Measurements from ENCODE around the gene SYT2.

Gene SYT2

DNA sequence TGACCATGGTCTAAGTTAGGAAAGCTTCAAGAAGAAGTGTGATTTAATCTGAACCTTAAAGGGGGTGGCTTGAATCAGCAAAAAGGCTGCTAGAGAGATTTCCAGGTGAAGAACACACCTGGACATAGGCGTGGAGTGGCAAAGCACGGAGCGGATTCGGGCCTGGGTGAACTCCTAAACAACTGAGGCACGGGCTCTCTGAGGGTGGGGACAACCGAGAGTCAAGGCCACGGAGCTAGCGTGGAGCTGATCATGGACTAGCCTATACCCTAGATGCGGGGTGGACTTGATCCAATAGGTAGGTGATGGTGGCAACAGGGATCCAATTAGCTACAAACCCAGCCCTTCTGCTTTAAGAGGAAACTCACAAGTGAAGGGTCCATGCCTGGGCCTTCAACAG lies 27.8 kb downstream of the SYT2 start:
- peaks cover 7% of the 10 kb centered on the region for H3K27me3 ChIP-seq (ENCODE audit: insufficient read depth, low read length)
- no peaks in the 10 kb centered on the region for H3K9me3 ChIP-seq (ENCODE audit: low read length)
- no peak overlapping the region for H3K4me3 ChIP-seq (ENCODE audit: low read length)
- H2AFZ ChIP-seq (ENCODE audit: low read depth, low read length), result no peak overlapping the region
- no peaks in the 10 kb centered on the region for H3K36me3 ChIP-seq (ENCODE audit: insufficient read depth, low read length)
- peaks cover 12% of the 10 kb centered on the region for H3K4me1 ChIP-seq (ENCODE audit: insufficient read depth, low read length)

DNA sequence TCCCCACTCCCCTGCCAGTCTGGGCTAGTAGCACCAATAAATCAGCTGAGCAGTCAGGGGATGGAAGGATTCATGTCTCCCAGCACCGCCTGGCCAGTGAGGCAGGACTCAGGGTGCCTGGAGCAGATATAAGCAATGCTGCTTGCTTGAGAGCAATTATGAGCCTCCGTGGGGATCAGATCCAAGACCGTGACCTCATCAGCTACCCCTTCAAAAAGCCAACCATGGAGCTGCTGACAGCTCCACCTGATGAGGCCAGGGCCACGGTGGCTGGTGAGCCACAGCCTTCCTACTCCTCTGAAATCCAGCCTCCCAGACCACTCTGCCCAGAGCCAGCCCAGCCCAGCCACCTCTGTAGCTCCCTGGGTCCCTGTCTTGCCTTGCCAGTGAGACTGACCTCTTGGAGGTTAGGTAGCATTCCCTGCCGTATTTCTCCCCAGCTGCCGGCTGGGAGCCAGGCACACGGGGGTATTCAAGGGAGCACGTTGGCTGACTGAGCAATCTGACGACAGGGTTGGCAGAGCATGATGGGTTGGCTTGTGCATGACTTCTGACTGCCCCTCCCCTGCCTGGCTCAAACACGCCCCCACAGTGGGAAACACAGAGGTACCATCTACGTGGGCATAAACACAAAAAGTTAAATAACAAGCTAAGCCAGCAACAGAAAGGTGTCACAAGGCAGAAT lies 28.4 kb downstream of the SYT2 start:
- H3K9me3 ChIP-seq (ENCODE audit: low read length), result no peaks in the 10 kb centered on the region
- peaks cover 7% of the 10 kb centered on the region for H3K4me1 ChIP-seq (ENCODE audit: insufficient read depth, low read length)
- no peak overlapping the region for H3K4me3 ChIP-seq (ENCODE audit: low read length)
- H3K36me3 ChIP-seq (ENCODE audit: insufficient read depth, low read length), result no peaks in the 10 kb centered on the region
- peaks cover 11% of the 10 kb centered on the region for H3K27me3 ChIP-seq (ENCODE audit: insufficient read depth, low read length)
- H2AFZ ChIP-seq (ENCODE audit: low read depth, low read length), result no peak overlapping the region

DNA sequence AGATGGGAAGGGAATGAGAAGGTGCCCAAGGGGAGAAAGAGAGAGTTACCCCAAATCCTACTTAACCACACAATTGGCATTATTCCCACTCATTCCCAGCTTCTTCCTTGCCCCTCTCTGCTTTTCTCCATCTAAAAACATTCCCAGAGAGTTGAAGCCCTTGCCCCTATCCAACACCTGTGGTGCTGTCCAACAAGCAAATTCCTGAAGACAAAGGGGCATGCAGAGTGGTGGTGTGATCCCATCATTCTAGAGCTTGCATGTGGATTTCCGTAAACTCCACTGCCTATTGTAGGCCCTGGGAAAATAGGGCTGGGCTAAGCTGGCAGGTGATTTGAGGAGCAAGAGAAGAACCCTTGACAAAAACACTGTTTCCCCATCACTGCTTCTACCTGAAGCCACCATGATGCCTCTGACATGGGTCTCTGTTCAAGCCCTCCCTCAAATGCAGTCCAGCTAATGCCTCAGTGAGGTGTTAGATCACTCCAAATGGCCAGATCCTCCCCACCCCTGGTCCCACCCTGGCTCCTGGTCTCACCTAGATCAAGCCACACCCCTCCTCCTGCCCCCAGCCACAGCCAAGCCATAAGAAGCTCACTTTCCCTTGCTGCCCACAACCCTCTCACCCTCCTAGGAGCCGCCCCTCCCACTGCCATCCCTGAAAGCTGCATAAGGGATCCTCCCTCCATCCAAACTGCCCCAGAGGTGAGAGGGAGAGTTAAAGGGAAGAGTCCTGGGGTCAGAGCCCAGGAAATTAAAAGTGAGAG lies 29.5 kb downstream of the SYT2 start:
- Histone ChIP-seq H3K4me3 (ENCODE audit: low read length) (no peak overlapping the region), H3K4me1 (ENCODE audit: insufficient read depth, low read length) (no peaks in the 10 kb centered on the region), H3K27me3 (ENCODE audit: insufficient read depth, low read length) (peaks cover 11% of the 10 kb centered on the region), H2AFZ (ENCODE audit: low read depth, low read length) (no peak overlapping the region), H3K36me3 (ENCODE audit: insufficient read depth, low read length) (no peaks in the 10 kb centered on the region), H3K9me3 (ENCODE audit: low read length) (no peaks in the 10 kb centered on the region)

DNA sequence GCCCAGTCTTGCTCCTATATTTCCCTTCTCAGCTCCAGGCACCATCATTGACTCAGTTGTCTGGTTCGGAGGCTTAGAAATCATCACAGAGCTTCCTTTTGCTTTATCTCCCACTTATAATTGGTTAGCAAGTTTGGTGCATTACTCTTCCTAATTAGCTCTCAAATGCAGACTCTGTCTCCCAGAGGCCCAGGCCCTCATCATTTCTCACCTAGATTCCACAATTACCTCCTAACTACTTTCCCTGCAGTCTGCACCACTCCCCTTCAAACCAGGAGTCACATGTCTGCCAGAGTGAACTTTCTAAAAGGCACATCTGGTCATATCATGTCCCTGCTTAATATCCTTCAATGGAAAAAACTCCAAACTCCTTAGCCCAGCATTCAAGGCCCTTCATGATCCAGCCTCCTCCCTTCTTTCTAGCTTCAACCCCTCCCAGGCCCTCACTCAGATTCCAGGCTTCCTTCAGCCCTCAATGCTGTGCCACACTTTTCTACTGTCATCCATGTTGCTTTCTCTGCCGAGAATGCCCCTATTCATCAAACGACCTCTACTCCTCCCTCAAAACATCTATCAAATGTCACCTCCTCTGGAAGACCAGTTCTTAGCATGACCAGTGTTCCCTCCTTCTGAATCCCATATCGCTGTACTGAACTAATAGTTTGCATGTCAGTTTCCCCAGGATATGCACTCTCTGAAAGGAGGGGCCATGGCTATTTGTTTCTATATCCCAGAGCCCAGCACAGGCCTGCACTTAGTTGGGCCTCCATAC lies 30.7 kb downstream of the SYT2 start:
- H3K27me3 ChIP-seq (ENCODE audit: insufficient read depth, low read length), result peaks cover 14% of the 10 kb centered on the region
- H3K4me1 ChIP-seq (ENCODE audit: insufficient read depth, low read length), result no peaks in the 10 kb centered on the region
- H2AFZ ChIP-seq (ENCODE audit: low read depth, low read length), result no peak overlapping the region
- no peaks in the 10 kb centered on the region for H3K9me3 ChIP-seq (ENCODE audit: low read length)
- no peaks in the 10 kb centered on the region for H3K36me3 ChIP-seq (ENCODE audit: insufficient read depth, low read length)
- H3K4me3 ChIP-seq (ENCODE audit: low read length), result no peak overlapping the region

DNA sequence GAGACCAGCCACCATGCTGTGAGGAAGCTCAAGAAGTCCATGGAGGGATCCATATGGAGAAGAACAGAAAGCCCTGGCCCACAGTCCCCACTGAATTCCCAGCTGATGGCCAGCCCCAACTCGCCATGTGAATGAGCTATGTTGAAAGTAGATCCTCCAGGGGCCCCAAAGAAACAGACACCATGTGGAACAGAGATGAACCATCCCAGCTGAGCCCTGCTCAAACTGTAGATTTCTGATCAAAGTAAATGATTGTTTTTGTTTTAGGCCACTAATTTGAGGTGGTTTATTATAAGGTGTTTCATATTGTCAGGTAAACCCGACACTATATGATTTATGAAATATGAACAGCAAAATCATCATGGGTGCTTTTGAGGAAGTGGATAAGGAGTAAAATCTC lies 32.8 kb downstream of the SYT2 start:
- H3K4me3 ChIP-seq (ENCODE audit: low read length), result no peak overlapping the region

DNA sequence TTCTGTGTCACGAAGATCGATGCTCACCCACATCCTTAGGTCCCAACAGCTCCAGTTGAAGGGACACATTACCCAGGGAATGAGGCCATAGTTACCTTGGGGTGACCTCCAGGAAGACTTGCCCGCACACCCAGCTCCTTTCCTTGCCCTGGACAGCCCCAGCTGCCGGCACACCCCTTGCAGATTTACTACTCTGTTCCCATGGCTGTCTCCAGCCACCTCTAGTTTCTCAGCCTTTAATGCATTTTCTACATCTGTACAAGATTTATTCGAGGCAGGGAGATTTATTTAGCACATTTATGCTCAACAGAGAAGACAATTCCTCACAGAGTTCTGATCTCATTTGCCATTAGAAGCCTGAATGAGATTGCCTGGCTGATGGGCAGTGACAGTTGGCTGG lies 36.7 kb downstream of the SYT2 start:
- H3K4me3 ChIP-seq (ENCODE audit: low read length), result no peak overlapping the region
- no peaks in the 10 kb centered on the region for H3K36me3 ChIP-seq (ENCODE audit: insufficient read depth, low read length)
- H3K4me1 ChIP-seq (ENCODE audit: insufficient read depth, low read length), result no peaks in the 10 kb centered on the region
- H2AFZ ChIP-seq (ENCODE audit: low read depth, low read length), result no peak overlapping the region
- H3K9me3 ChIP-seq (ENCODE audit: low read length), result no peaks in the 10 kb centered on the region
- peaks cover 7% of the 10 kb centered on the region for H3K27me3 ChIP-seq (ENCODE audit: insufficient read depth, low read length)

More for the DNA sequence above, 32.8 kb downstream of the SYT2 start:
- Histone ChIP-seq H3K9me3 (ENCODE audit: low read length) (no peaks in the 10 kb centered on the region), H3K36me3 (ENCODE audit: insufficient read depth, low read length) (no peaks in the 10 kb centered on the region), H3K27me3 (ENCODE audit: insufficient read depth, low read length) (peaks cover 14% of the 10 kb centered on the region), H2AFZ (ENCODE audit: low read depth, low read length) (no peak overlapping the region), H3K4me1 (ENCODE audit: insufficient read depth, low read length) (no peaks in the 10 kb centered on the region)

DNA sequence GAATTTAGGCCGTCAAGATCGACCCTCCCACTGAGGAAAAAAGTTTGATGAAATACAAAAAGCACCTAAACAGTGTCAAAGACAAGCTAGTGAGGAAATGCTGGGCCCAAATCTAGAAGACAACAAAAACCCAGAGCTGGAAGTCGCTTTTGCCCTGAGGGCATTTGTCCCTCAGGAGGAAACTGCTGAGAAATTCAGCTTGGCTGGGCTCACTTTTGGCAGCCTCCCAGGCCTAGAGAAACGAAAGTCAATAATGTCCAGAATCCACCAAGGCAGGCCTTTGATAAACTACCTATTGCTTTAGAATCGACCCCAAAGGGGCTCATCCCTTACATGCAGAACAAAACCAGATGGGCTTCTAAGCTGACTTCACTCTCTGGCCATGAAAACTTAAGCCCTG lies 38.9 kb downstream of the SYT2 start:
- Histone ChIP-seq H3K4me1 (ENCODE audit: insufficient read depth, low read length) (no peaks in the 10 kb centered on the region), H3K27me3 (ENCODE audit: insufficient read depth, low read length) (peaks cover 4% of the 10 kb centered on the region)

DNA sequence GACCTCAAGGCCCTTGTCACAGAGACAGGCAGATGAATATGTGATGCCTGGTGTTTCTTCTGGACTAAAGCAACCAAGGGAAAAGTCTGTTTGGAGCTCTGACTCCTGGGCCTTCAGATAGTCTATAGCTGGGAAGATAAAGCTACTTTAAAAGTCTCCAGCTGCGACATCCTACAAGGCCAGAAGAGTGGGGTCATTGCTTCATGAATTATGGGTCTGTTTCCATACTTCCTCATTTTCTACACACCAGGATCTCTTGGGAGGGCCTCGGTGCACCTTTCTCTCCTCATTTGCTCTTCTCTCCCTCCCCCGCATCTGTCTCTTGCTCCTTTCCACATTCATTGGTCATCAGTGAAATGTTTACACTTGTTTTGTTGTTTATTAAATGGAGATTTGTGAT lies 44.8 kb downstream of the SYT2 start:
- peaks cover 16% of the 10 kb centered on the region for H3K27me3 ChIP-seq (ENCODE audit: insufficient read depth, low read length)
- no peaks in the 10 kb centered on the region for H3K4me1 ChIP-seq (ENCODE audit: insufficient read depth, low read length)
- no peak overlapping the region for H3K4me3 ChIP-seq (ENCODE audit: low read length)
- H3K36me3 ChIP-seq (ENCODE audit: insufficient read depth, low read length), result no peaks in the 10 kb centered on the region
- H2AFZ ChIP-seq (ENCODE audit: low read depth, low read length), result no peak overlapping the region
- H3K9me3 ChIP-seq (ENCODE audit: low read length), result no peaks in the 10 kb centered on the region

More for the DNA sequence above, 38.9 kb downstream of the SYT2 start:
- H3K9me3 ChIP-seq (ENCODE audit: low read length), result no peaks in the 10 kb centered on the region
- no peaks in the 10 kb centered on the region for H3K36me3 ChIP-seq (ENCODE audit: insufficient read depth, low read length)
- no peak overlapping the region for H3K4me3 ChIP-seq (ENCODE audit: low read length)
- H2AFZ ChIP-seq (ENCODE audit: low read depth, low read length), result no peak overlapping the region

DNA sequence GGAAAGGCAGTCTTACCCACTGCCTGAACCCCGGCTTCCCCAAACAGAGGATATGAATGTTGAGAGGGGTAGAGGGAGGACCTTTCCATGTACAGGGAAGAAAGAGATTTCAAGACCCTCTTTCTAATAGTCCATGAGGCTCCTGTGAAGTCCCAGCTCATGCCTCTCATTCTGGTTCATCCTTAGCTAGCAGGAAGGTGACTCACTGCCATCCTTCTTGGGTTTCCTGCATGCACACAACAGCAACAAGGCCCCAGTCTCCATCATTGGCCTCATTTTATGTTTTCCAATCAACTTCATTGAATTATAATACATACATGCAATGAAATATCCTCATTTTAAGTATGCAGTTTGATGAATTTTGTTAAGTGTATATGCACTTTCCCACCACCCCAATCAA lies 46.2 kb downstream of the SYT2 start:
- H3K9me3 ChIP-seq (ENCODE audit: low read length), result no peaks in the 10 kb centered on the region
- no peak overlapping the region for H2AFZ ChIP-seq (ENCODE audit: low read depth, low read length)
- H3K36me3 ChIP-seq (ENCODE audit: insufficient read depth, low read length), result no peaks in the 10 kb centered on the region
- H3K4me1 ChIP-seq (ENCODE audit: insufficient read depth, low read length), result no peaks in the 10 kb centered on the region
- H3K27me3 ChIP-seq (ENCODE audit: insufficient read depth, low read length), result peaks cover 16% of the 10 kb centered on the region
- no peak overlapping the region for H3K4me3 ChIP-seq (ENCODE audit: low read length)

DNA sequence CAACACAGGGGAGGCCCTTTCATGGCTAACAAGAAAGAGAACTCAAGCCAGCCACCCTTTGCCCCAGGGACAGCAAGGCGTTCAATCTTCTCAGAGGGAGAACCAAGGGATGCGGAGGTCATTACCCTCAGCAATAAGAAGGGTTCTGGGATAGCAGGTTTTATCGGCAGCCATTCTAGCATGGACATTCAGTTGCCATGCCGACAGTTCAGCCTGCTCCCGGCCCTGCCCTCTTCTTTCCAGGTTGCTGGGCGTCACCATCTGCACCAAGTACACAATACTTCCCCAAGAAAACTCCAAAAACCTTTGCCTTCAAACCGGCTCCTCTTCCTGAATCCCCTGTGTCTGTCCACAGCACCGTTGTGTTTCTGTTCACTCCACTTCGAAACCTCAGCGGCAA lies 47.1 kb downstream of the SYT2 start:
- H3K36me3 ChIP-seq (ENCODE audit: insufficient read depth, low read length), result no peaks in the 10 kb centered on the region
- H2AFZ ChIP-seq (ENCODE audit: low read depth, low read length), result no peak overlapping the region
- H3K4me1 ChIP-seq (ENCODE audit: insufficient read depth, low read length), result no peaks in the 10 kb centered on the region
- H3K9me3 ChIP-seq (ENCODE audit: low read length), result no peaks in the 10 kb centered on the region
- no peak overlapping the region for H3K4me3 ChIP-seq (ENCODE audit: low read length)
- peaks cover 16% of the 10 kb centered on the region for H3K27me3 ChIP-seq (ENCODE audit: insufficient read depth, low read length)

DNA sequence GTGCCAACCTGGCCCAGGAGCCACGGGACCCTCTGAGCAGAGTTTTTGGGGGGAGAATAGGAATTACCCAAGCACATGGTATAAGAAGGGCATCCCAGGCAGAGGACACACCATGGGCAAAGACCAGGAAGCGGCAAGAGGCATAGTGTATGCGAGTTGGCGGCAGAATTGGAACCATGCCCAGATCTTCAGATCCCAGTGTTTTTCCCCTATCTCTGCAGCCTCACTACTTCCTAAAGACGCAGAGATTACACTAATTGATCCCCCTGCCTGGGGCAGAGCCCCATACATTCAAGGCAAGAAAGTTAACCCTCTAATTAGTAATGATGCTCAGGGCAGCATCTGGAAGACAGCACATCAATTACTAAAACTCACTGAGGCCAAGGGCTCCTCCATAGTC lies 48.2 kb downstream of the SYT2 start:
- no peak overlapping the region for H2AFZ ChIP-seq (ENCODE audit: low read depth, low read length)
- H3K4me3 ChIP-seq (ENCODE audit: low read length), result no peak overlapping the region
- no peaks in the 10 kb centered on the region for H3K9me3 ChIP-seq (ENCODE audit: low read length)
- H3K27me3 ChIP-seq (ENCODE audit: insufficient read depth, low read length), result peaks cover 25% of the 10 kb centered on the region
- H3K4me1 ChIP-seq (ENCODE audit: insufficient read depth, low read length), result no peaks in the 10 kb centered on the region
- no peaks in the 10 kb centered on the region for H3K36me3 ChIP-seq (ENCODE audit: insufficient read depth, low read length)

DNA sequence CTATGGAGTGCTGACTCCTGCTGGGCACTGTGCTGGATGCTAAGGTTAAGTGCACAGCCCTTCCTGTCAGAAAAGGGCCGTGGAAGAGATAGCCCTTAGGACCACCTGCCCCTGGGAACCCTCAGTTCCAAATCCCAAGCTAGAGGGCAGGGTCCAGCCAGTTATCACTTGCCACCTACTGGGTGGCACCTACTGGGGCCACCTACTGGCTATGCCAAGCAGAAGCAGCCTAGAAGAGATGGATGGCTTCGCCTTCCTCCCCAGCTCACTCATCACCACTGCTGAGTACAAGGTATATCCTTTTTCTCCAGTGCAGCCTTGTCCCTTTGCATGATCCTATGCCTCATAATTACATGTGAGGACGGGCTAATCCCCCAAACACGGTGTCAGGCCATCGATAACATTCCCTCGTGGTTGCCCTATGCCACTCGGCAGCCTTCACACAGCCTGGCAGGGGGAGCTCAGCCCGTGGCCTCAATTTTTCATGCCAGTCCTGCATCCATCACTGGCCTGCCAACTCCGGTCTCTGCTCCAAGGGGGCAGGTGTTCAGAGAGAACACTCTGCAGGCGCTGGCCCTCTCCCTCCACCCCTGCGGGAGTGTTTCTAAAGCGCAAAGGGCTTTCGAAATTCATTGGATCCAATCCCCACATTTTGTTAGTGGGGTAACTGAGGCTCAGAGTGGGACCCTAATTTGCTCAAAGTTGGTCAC lies 49.0 kb downstream of the SYT2 start:
- H3K4me3 ChIP-seq (ENCODE audit: low read length), result no peak overlapping the region
- H3K9me3 ChIP-seq (ENCODE audit: low read length), result no peaks in the 10 kb centered on the region
- no peak overlapping the region for H2AFZ ChIP-seq (ENCODE audit: low read depth, low read length)
- peaks cover 30% of the 10 kb centered on the region for H3K27me3 ChIP-seq (ENCODE audit: insufficient read depth, low read length)
- no peaks in the 10 kb centered on the region for H3K36me3 ChIP-seq (ENCODE audit: insufficient read depth, low read length)
- H3K4me1 ChIP-seq (ENCODE audit: insufficient read depth, low read length), result no peaks in the 10 kb centered on the region

DNA sequence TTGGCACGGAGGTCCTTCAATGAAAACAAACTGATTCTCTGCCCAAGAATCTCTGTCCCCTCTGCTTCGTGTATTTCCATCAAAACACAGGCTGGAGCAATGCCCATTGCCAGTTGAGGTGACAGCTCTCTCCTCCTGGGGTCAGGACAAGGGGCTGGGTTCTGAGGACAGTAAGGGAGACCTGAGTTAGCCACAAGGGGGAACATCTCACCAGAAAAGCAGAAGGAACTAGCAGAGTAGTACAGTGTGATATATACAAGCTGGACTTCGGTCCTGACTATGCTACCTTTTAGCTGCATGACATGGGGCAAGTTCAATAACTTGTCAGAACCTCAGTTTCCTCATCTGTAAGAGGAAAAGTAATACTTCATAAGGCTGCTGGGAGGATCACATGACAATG lies 50.3 kb downstream of the SYT2 start:
- Histone ChIP-seq H3K9me3 (ENCODE audit: low read length) (no peaks in the 10 kb centered on the region), H3K36me3 (ENCODE audit: insufficient read depth, low read length) (no peaks in the 10 kb centered on the region), H3K4me3 (ENCODE audit: low read length) (no peak overlapping the region), H2AFZ (ENCODE audit: low read depth, low read length) (no peak overlapping the region), H3K4me1 (ENCODE audit: insufficient read depth, low read length) (no peaks in the 10 kb centered on the region), H3K27me3 (ENCODE audit: insufficient read depth, low read length) (peaks cover 32% of the 10 kb centered on the region)

Data from neuron (in vitro differentiated cells).